Fibroblast of pulmonary artery (primary cell): ENCODE results near the gene METTL16.

Experiments used
- DNase-seq: peaks from one replicate; pipeline ENCODE4 v3.0.0-alpha.2; 2010; ENCODE audit warnings: low read depth
- H3K4me3 ChIP-seq: replicated peaks from 2 replicates; pipeline ENCODE4 v1.5.1; 2011; ENCODE audit warnings: low read depth, mild to moderate bottlenecking, control low read depth, low read length, moderate library complexity
- CTCF ChIP-seq: IDR thresholded peaks from 2 replicates; pipeline ENCODE4 v1.5.1; 2011; ENCODE audit warnings: mild to moderate bottlenecking, control low read depth, low read length, inconsistent platforms; ENCODE audit errors: missing control alignments

METTL16 gene

GRCh38 chr17:2387086-2388019, 124.3 kb downstream of the METTL16 start:
- no peak for DNase-seq
- no peak overlapping the region for H3K4me3 ChIP-seq
- no peak for TF ChIP-seq CTCF

GRCh38 chr17:2386400-2387085, 125.1 kb downstream of the METTL16 start:
- DNase-seq, result no peak
- no peak for TF ChIP-seq CTCF
- H3K4me3 ChIP-seq, result no peak overlapping the region

GRCh38 chr17:2385240-2386210, 126.2 kb downstream of the METTL16 start:
- no peak for DNase-seq
- no peak for TF ChIP-seq CTCF
- H3K4me3 ChIP-seq, result no peak overlapping the region

- TF ChIP-seq CTCF, result no peak
- H3K4me3 ChIP-seq, result no peak overlapping the region
- no peak for DNase-seq
Observed at GRCh38 chr17:2384439-2385127, 127.1 kb downstream of the METTL16 start.

GRCh38 chr17:2383628-2384167, 128.0 kb downstream of the METTL16 start:
- TF ChIP-seq CTCF, result no peak
- H3K4me3 ChIP-seq, result no peak overlapping the region
- no peak for DNase-seq
